WTC11 (cell line): ENCODE measurements around the gene NALCN. TPM values are rescaled to one million over a fixed set of nuclear protein-coding genes. Genes with fewer than 3 reads are reported as not detected.

ENCODE experiments used
- ATAC-seq: fragments of 200-7000 bp; cut with Tn5 transposase; 2 replicates; pipeline ENCODE4 v1.10.0; 2021; ENCODE audit warnings: mild to moderate bottlenecking, moderate library complexity
- CTCF ChIA-PET: fragments of 300-600 bp; sonication (Branson Sonifier 250); formaldehyde crosslinking; loops from one replicate; lab custom pipeline; 2021; ENCODE audit warnings: antibody characterized with exemption; lab: Charles Lee
- POLR2A ChIA-PET: fragments of 350-600 bp; sonication (Branson Sonifier 250); formaldehyde crosslinking; loops from one replicate; lab custom pipeline; 2021; ENCODE audit warnings: antibody characterized with exemption; lab: Charles Lee
- DNase-seq: peaks from one replicate; pipeline ENCODE4 v3.0.0; 2021; ENCODE audit warnings: low spot score
- H3K27ac Mint-ChIP-seq: 2 replicates; pipeline ENCODE4 v1.8.0; 2021; ENCODE audit warnings: mixed read lengths
- H3K27me3 Mint-ChIP-seq: 2 replicates; pipeline ENCODE4 v1.8.0; 2021; ENCODE audit warnings: low read depth, mild to moderate bottlenecking, moderate library complexity, mixed read lengths
- H3K36me3 Mint-ChIP-seq: 2 replicates; pipeline ENCODE4 v1.8.0; 2021; ENCODE audit warnings: mixed read lengths
- H3K4me1 Mint-ChIP-seq: 2 replicates; pipeline ENCODE4 v1.8.0; 2022; ENCODE audit warnings: mixed read lengths
- H3K4me3 Mint-ChIP-seq: 2 replicates; pipeline ENCODE4 v1.8.0; 2021; ENCODE audit warnings: mild to moderate bottlenecking, moderate library complexity, mixed read lengths
- H3K9me3 Mint-ChIP-seq: 2 replicates; pipeline ENCODE4 v1.8.0; 2021; ENCODE audit warnings: mixed read lengths
- AR ChIP-seq: fragments of 250-450 bp; sonication (Bioruptor Pico); IDR thresholded peaks from 2 replicates; pipeline ENCODE4 v1.9.0; 2021; ENCODE audit warnings: mild to moderate bottlenecking
- ATF1 ChIP-seq: sonication (generic); formaldehyde crosslinking; IDR thresholded peaks from 2 replicates; pipeline ENCODE4 v1.8.1; 2023; ENCODE audit warnings: mild to moderate bottlenecking, moderate library complexity, missing genetic modification reagents
- ATF2 ChIP-seq: sonication (generic); formaldehyde crosslinking; IDR thresholded peaks from 2 replicates; pipeline ENCODE4 v1.8.1; 2022; ENCODE audit warnings: low read depth, missing genetic modification reagents, borderline replicate concordance
- E2F5 ChIP-seq: sonication (generic); formaldehyde crosslinking; IDR thresholded peaks from 2 replicates; pipeline ENCODE4 v1.8.1; 2022; ENCODE audit warnings: mild to moderate bottlenecking, moderate library complexity, missing genetic modification reagents
- EMX1 ChIP-seq: fragments of 250-450 bp; sonication (Bioruptor Pico); IDR thresholded peaks from 2 replicates; pipeline ENCODE4 v1.8.0; 2021; ENCODE audit warnings: mild to moderate bottlenecking
- GRHL2 ChIP-seq: fragments of 250-450 bp; sonication (Bioruptor Pico); IDR thresholded peaks from 2 replicates; pipeline ENCODE4 v1.8.0; 2022; ENCODE audit warnings: mild to moderate bottlenecking, moderate library complexity; ENCODE audit not compliant: insufficient replicate concordance, severe bottlenecking
- GTF2I ChIP-seq: fragments of 250-450 bp; sonication (Bioruptor Pico); conservative IDR thresholded peaks from 2 replicates; pipeline ENCODE4 v1.4.0; 2021; ENCODE audit warnings: mild to moderate bottlenecking
- MAX ChIP-seq: sonication (generic); formaldehyde crosslinking; IDR thresholded peaks from 2 replicates; pipeline ENCODE4 v1.8.0; 2022; ENCODE audit warnings: mild to moderate bottlenecking, missing genetic modification reagents
- RELA ChIP-seq: sonication (generic); formaldehyde crosslinking; IDR thresholded peaks from 2 replicates; pipeline ENCODE4 v1.8.1; 2022; ENCODE audit warnings: missing genetic modification reagents, mild to moderate bottlenecking, borderline replicate concordance
- SMAD3 ChIP-seq: sonication (generic); formaldehyde crosslinking; IDR thresholded peaks from 2 replicates; pipeline ENCODE4 v1.8.0; 2022; ENCODE audit warnings: missing genetic modification reagents, mild to moderate bottlenecking, borderline replicate concordance
- SP1 ChIP-seq: sonication (generic); formaldehyde crosslinking; conservative IDR thresholded peaks from 2 replicates; pipeline ENCODE4 v1.8.1; 2022; ENCODE audit warnings: missing genetic modification reagents
- TEAD4 ChIP-seq: sonication (generic); formaldehyde crosslinking; IDR thresholded peaks from 2 replicates; pipeline ENCODE4 v1.8.0; 2022; ENCODE audit warnings: mild to moderate bottlenecking, missing genetic modification reagents
- TP53 ChIP-seq: sonication (generic); formaldehyde crosslinking; IDR thresholded peaks from 2 replicates; pipeline ENCODE4 v1.8.1; 2023; ENCODE audit warnings: mild to moderate bottlenecking, missing genetic modification reagents
- USF1 ChIP-seq: sonication (generic); formaldehyde crosslinking; IDR thresholded peaks from 2 replicates; pipeline ENCODE4 v1.8.0; 2022; ENCODE audit warnings: mild to moderate bottlenecking, missing genetic modification reagents
- USF2 ChIP-seq: sonication (generic); formaldehyde crosslinking; IDR thresholded peaks from 2 replicates; pipeline ENCODE4 v1.8.1; 2023; ENCODE audit warnings: mild to moderate bottlenecking, missing genetic modification reagents, moderate library complexity
- ZBTB43 ChIP-seq: sonication (generic); formaldehyde crosslinking; IDR thresholded peaks from 2 replicates; pipeline ENCODE4 v1.8.1; 2023; ENCODE audit warnings: mild to moderate bottlenecking, missing genetic modification reagents
- ZMAT4 ChIP-seq: fragments of 250-450 bp; sonication (Bioruptor Pico); IDR thresholded peaks from 2 replicates; pipeline ENCODE4 v1.9.0; 2021; ENCODE audit warnings: mild to moderate bottlenecking
- ZNF138 ChIP-seq: sonication (generic); formaldehyde crosslinking; conservative IDR thresholded peaks from 2 replicates; pipeline ENCODE4 v1.8.1; 2022; ENCODE audit warnings: mild to moderate bottlenecking, moderate library complexity, missing genetic modification reagents
- ZNF232 ChIP-seq: sonication (generic); formaldehyde crosslinking; IDR thresholded peaks from 2 replicates; pipeline ENCODE4 v1.8.0; 2022; ENCODE audit warnings: mild to moderate bottlenecking, missing genetic modification reagents
- ZNF671 ChIP-seq: fragments of 250-450 bp; sonication (Bioruptor Pico); IDR thresholded peaks from 2 replicates; pipeline ENCODE4 v1.8.0; 2021; ENCODE audit warnings: mild to moderate bottlenecking
- total RNA-seq: library from RNA; stranded (reverse); gene quantifications from 3 replicates; pipeline ENCODE4 v1.2.3, GENCODE V29; 2021

The NALCN gene
- total RNA-seq, 1 experiment from 2014 or later = 0.33 TPM

GRCh38 chr13:101219609-101220265, 196.6 kb downstream of the NALCN start:
- H3K9me3 Mint-ChIP-seq = no peaks in the 10 kb centered on the region
- POLR2A ChIA-PET = interaction anchor here (0.7 kb wide), 1 partner anchor 12 kb away, joined by 3 read pairs; no protein-coding TSS in a partner anchor
- no peak overlapping the region for H3K4me3 Mint-ChIP-seq
- DNase-seq = no peak
- CTCF ChIA-PET = no interaction called here
- TF ChIP-seq ZNF232 (CRISPR knock-in tag) = no peak
- TF ChIP-seq USF1 (CRISPR knock-in tag) = no peak
- no peak for TF ChIP-seq GRHL2 (CRISPR knock-in tag)
- no peak for TF ChIP-seq ZBTB43 (CRISPR knock-in tag)
- TF ChIP-seq RELA (CRISPR knock-in tag) = no peak
- TF ChIP-seq ATF2 = no peak
- no peak for TF ChIP-seq TP53 (CRISPR knock-in tag)
- TF ChIP-seq ZMAT4 = no peak
- no peak for TF ChIP-seq SP1 (CRISPR knock-in tag)
- no peak for TF ChIP-seq AR
- TF ChIP-seq ZNF138 (CRISPR knock-in tag) = no peak
- no peak for TF ChIP-seq MAX
- H3K27ac Mint-ChIP-seq = no peak overlapping the region
- no peak for ATAC-seq
- H3K36me3 Mint-ChIP-seq = no peaks in the 10 kb centered on the region
- H3K4me1 Mint-ChIP-seq = no peaks in the 10 kb centered on the region
- no peaks in the 10 kb centered on the region for H3K27me3 Mint-ChIP-seq

GRCh38 chr13:101218484-101218883, 197.8 kb downstream of the NALCN start:
- H3K4me1 Mint-ChIP-seq = no peaks in the 10 kb centered on the region
- ATAC-seq = no peak

More at GRCh38 chr13:101218484-101218883, 197.8 kb downstream of the NALCN start:
- POLR2A ChIA-PET = no interaction called here
- Mint-ChIP-seq H3K36me3 (no peaks in the 10 kb centered on the region), H3K27ac (no peak overlapping the region), H3K27me3 (no peaks in the 10 kb centered on the region), H3K9me3 (no peaks in the 10 kb centered on the region), H3K4me3 (no peak overlapping the region)
- CTCF ChIA-PET = interaction anchor here (0.7 kb wide), 1 partner anchor 16 kb away, joined by 4 read pairs; no protein-coding TSS in a partner anchor
- DNase-seq = no peak
- no peak for TF ChIP-seq ZMAT4
- TF ChIP-seq E2F5 = no peak
- no peak for TF ChIP-seq SMAD3 (CRISPR knock-in tag)
- TF ChIP-seq USF2 (CRISPR knock-in tag) = no peak
- no peak for TF ChIP-seq SP1 (CRISPR knock-in tag)
- TF ChIP-seq EMX1 (CRISPR knock-in tag) = no peak
- TF ChIP-seq GTF2I (CRISPR knock-in tag) = no peak
- no peak for TF ChIP-seq TEAD4
- no peak for TF ChIP-seq ZNF671 (CRISPR knock-in tag)
- TF ChIP-seq ATF1 (CRISPR knock-in tag) = no peak
